HG02852 (cell line): Measurements from ENCODE around the gene UBAP1.
A peak's percentile ranks its signal among the peaks of the same experiment; 100 is the strongest.
"Not testable (repeated sequence)": the region's sequence is repeated elsewhere in the genome, so short reads cannot be mapped to it uniquely, and the experiment has no call there.

ENCODE experiments used
- ATAC-seq: cut with Tn5 transposase; IDR thresholded peaks from one replicate; pipeline ENCODE4 v1.9.1; 2021; ENCODE audit warnings: mild to moderate bottlenecking, moderate library complexity; ENCODE audit not compliant: unreplicated experiment

The UBAP1 gene

GRCh38 chr9:34178436-34179212, at the start of gene UBAP1:
Gene UBAP1 (plus strand): TSS chr9:34179043. CDS start chr9:34220915, 41,872 bp downstream.
- peak; percentile 99 for ATAC-seq

DNA sequence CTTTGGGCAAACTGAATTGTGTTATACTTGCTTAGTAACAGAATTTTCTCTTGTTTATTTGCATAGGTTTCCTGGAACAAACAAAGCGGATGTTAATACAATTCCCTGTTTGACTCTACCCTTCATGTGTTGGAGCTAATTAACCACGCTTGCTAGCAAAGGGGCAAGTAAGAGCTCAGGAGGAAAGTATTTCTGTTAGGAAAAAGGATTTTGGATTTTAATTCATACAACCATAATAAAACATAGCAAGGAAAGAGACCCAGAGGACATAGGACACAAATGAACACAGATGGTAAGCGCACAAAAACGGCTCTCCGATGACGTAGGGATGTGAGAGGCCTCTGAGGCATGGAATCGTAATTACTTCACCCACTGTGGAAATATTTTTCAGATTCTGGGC, 47.3 kb upstream of the UBAP1 start:
- no peak for ATAC-seq

GRCh38 chr9:34133436-34133949, 45.4 kb upstream of the UBAP1 start:
- ATAC-seq = no peak

GRCh38 chr9:34134521-34134920, 44.3 kb upstream of the UBAP1 start:
- no peak for ATAC-seq

DNA sequence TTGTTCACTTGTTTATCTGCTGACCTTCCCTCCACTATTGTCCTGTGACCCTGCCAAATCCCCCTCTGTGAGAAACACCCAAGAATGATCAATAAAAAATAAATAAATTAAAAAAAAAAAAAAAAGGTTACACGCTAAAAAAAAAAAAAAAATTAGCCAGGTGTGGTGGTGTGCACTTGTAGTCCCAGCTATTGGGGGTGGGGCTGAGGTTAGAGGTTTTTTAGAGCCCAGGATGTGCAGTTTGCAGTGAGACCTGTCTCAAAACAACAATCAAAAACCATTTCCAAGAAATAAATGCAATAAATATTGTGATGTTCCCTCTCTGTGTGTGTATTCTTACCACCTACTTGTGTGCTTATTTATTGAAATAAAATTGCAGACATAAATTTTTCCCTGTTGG, 40.2 kb upstream of the UBAP1 start:
- not testable (repeated sequence) for ATAC-seq

- ATAC-seq = no peak
These were observed 39.2 kb upstream of the UBAP1 start for GRCh38 chr9:34139477-34140146.

DNA sequence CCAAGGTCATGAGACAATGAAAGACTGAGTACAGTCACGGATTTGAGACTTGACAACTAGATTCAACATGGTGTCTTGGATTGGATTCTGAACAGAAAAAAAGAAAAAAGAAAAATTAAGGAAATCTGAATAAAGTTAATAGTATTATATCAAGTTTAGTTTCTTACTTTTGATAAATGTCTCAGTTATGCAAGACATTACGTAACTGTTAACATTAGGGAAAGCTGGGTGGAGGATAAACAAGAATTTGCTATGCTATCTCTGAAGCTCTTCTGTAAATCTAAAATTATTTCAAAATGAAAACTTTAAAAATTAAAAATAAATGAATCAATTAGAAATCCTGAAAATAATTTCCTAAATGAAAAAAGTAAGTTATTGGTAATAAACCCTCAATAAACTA, 38.0 kb upstream of the UBAP1 start:
- no peak for ATAC-seq

- ATAC-seq = no peak
These were observed 35.7 kb upstream of the UBAP1 start for GRCh38 chr9:34143116-34143515.

GRCh38 chr9:34145165-34145564, 33.7 kb upstream of the UBAP1 start:
- ATAC-seq = no peak

GRCh38 chr9:34151398-34151797, 27.4 kb upstream of the UBAP1 start:
- ATAC-seq = no peak

DNA sequence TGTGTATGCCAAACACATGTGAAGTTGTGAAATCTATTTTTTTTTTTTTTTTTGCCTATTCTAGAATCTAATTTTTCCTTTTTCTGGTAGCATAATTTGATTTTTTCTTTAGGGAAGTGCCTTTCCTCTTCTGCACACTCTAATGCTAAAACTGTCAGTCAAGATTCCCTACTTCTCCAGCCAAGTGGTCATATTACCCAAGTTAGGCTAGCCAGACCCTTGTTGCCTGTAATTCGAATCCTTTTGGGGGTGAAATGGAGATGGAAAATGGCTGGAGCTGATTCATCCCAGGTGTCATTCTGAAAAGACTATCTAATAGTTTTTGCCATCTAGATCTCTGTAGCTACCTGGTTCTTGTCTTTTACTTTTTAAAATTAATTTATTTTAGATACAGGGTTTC, 24.8 kb upstream of the UBAP1 start:
- ATAC-seq = no peak

- no peak for ATAC-seq
These were observed 21.5 kb upstream of the UBAP1 start for GRCh38 chr9:34157318-34157717.

GRCh38 chr9:34157898-34158297, 20.9 kb upstream of the UBAP1 start:
- ATAC-seq = no peak

DNA sequence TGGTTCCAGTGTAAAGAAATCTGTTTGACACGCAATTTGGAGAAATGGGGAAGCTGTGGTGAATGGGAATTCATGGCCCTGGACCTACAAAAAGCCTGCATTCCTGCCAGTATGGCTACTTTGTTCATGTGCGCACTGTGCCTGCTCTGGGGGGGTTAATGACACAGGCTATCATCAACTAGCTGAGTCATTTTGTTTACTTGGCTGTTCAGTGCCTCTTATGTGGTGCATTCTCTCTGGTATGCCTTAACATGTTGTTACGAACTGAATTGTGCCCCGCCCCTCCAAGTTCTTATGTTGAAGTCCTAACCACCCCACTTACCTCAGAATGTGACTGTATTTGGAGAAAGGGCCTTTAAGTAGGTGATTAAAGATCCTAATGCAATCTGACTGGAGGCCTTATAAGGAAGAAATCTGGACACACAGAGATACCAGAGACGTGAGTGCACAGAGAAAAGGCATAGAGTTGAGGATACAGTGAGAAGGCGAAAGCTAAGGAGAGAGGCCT, 20.4 kb upstream of the UBAP1 start:
- ATAC-seq = no peak

DNA sequence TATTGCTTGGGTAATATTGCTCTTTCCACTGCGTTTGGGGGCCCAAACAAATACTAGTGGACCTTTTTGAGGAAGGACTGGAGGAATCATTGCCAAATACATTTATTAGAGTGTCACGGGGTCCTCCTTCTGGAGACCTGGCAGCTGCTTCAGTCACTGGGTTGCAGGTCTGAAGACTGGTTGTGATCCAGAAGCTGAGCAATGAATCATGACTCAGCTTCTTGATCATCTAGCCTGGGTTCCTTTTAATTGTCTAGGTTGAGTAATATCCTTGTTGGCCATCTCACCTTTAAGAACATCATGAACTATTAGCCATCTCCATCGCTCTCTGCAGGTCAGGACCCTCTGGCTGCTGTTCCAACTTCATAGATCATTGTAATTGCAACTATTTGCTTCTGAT, 15.4 kb upstream of the UBAP1 start:
- no peak for ATAC-seq

DNA sequence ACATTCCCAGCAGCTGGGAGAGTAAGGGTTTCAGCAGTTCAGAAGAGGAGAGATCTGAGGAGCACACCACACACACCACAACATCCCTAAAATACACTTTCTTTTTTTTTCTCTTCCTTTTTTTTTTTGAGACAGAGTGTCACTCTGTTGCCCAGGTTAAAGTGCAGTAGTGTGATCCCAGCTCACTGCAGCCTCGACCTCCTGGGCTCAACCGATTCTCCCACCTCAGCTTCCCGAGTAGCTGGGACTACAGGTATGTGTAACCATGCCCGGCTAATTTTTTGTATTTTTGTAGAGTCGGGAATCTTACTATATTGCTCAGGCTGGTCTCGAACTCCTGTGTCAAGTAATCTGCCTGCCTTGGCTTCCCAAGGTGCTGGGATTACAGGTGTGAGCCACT, 9.7 kb upstream of the UBAP1 start:
- ATAC-seq = no peak

GRCh38 chr9:34170237-34170991, 8.4 kb upstream of the UBAP1 start:
- no peak for ATAC-seq

DNA sequence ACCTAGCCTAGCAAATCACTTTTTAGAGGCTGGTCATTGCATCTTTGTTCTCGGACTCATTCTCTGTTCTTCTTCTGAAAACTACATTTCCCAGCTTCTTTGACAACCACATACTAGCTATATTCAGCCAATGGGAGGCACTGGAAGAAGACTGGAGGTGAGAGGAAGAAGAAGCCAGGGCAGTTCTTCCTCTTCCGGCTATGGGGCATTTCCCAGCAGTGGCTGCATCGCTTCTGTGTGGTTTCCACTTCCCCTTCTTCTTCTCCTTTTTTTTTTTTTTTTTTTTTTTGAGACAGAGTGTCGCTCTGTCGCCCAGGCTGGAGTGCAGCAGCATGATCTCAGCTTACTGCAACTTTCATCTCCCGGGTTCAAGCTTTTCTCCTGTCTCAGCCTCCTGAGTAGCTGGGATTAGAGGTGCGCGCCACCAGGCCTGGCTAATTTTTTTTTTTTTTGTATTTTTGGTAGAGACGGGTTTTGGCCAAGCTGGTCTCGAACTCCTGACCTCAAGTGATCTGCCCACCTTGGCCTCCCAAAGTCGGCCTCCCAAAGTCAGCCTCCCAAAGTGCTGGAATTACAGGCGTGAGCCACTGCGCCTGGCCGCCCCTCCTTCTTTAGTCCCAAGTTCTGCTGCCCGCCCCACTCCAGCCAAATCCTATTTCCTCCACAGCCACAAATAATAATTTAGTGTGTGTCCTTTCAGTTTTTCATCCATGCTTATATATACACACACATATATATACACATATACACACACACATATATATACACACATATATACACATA, 6.9 kb upstream of the UBAP1 start:
- no peak for ATAC-seq

DNA sequence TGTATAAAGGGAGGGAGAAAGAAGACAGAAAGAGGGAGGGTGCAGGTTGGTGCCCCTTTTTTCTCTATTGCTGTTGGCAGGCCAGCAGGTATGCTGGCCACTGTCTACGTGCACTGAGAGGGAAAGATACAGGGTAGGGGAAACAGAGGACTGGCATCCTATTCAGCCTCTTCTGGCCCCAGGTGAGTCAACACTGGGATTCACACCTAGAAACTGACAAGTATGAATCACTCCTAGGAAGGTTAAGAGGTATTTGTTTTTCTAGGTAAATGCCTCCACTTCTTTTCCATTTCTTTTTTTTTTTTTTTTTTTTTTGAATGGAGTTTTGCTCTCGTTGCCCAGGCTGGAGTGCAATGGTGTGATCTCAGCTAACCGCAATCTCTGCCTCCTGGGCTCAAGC, 2.8 kb upstream of the UBAP1 start:
- ATAC-seq = no peak

GRCh38 chr9:34177593-34178435, 1.0 kb upstream of the UBAP1 start:
- no peak for ATAC-seq
